ENCODE results near the gene GLA. TPM values are rescaled to one million over a fixed set of nuclear protein-coding genes. Genes with fewer than 3 reads are reported as not detected.

GLA gene
- total RNA-seq, 1 experiment from 2014 or later, result 115 TPM

DNA sequence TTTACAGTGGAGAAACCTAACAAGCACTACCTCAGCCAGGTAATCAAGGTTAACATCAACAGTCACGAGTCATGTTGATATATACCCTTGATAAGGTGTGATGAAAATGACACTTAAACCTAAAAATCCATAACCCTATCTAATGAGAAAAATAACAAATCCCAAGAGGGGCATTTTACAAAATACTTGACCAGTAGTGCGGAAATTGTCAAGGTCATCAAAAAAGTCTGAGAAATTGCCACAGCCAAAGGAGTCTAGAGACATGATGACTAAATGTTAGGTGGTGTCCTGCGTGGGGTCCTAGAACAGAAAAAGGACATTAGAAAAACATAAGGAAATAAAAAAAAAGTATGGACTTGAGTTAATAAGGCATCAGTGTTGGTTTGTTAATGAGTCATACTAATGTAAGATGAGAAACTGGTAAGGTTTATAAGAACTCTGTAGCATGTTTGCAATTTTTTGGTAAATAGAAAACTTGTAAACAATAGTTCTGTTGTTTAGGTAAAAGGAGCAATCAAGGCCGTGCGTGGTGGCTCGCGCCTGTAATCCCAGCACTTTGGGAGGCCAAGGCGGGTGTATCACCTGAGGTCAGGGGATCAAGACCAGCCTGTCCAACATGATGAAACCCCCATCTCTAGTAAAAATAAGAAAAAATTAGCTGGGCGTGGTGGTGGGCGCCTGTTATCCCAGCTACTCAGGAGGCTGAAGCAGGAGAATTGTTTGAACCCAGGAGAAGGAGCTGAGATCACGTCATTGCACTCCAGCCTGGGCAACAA lies 14.0 kb downstream of the GLA start:
- in situ Hi-C loops (cut with HindIII; ENCODE audit: low pct_unique_long_range_greater_than_20kb, low sequenced_read_pairs), result no loop called here
- no peak overlapping the region for H3K4me3 ChIP-seq (ENCODE audit: low read depth in 2 of 2, low read length in 2 of 2)
- no peak for ATAC-seq

DNA sequence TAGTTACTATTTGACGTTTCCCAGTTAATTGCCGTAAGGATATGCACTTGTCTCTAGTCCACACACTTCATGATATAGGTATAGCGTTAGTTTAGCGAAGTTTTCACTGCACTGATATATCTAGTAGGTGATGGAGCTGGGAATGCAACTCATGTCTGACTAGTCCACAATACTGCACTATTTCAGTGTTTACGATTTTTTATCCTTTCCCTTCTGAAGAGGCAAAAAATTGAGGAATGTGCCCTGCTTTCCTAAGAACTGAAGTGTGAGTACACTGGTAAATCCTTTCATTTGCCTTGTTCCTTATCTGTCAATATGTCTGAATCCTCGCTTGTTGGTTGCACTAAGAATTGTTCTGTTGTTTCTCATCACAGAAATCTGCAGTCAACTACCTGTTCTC lies 15.9 kb downstream of the GLA start:
- ATAC-seq (no peak), DNase-seq (ENCODE audit: low read depth, low spot score) (no peak)
- Histone ChIP-seq H3K4me1 (ENCODE audit: control insufficient read depth, insufficient read depth, low read length) (peaks cover 14% of the 10 kb centered on the region), H3K27me3 (ENCODE audit: control insufficient read depth, insufficient read depth, low read length) (no peaks in the 10 kb centered on the region), H3K4me3 (ENCODE audit: low read depth in 2 of 2, low read length in 2 of 2) (peak overlapping the region; percentile 68 to 84), H3K9me3 (ENCODE audit: control insufficient read depth, insufficient read depth, low read depth, low read length) (no peaks in the 10 kb centered on the region), H3K36me3 (ENCODE audit: control insufficient read depth, insufficient read depth, low read length) (peaks cover 14% of the 10 kb centered on the region), H3K27ac (ENCODE audit: low read length) (peak overlapping the region; percentile 98)
- intact Hi-C loops (cut with micrococcal nuclease; ENCODE audit: unreplicated experiment) (loop anchor here (2.0 kb wide), 1 partner anchor 43 kb away; the partner anchor contains the start of gene TIMM8A), in situ Hi-C loops (cut with HindIII; ENCODE audit: low pct_unique_long_range_greater_than_20kb, low sequenced_read_pairs) (no loop called here)
- TF ChIP-seq POLR2AphosphoS5 (IDR thresholded peaks at IDR 0.05; ENCODE audit: low read depth, low read length), result no peak
- TF ChIP-seq, protein P1, sequence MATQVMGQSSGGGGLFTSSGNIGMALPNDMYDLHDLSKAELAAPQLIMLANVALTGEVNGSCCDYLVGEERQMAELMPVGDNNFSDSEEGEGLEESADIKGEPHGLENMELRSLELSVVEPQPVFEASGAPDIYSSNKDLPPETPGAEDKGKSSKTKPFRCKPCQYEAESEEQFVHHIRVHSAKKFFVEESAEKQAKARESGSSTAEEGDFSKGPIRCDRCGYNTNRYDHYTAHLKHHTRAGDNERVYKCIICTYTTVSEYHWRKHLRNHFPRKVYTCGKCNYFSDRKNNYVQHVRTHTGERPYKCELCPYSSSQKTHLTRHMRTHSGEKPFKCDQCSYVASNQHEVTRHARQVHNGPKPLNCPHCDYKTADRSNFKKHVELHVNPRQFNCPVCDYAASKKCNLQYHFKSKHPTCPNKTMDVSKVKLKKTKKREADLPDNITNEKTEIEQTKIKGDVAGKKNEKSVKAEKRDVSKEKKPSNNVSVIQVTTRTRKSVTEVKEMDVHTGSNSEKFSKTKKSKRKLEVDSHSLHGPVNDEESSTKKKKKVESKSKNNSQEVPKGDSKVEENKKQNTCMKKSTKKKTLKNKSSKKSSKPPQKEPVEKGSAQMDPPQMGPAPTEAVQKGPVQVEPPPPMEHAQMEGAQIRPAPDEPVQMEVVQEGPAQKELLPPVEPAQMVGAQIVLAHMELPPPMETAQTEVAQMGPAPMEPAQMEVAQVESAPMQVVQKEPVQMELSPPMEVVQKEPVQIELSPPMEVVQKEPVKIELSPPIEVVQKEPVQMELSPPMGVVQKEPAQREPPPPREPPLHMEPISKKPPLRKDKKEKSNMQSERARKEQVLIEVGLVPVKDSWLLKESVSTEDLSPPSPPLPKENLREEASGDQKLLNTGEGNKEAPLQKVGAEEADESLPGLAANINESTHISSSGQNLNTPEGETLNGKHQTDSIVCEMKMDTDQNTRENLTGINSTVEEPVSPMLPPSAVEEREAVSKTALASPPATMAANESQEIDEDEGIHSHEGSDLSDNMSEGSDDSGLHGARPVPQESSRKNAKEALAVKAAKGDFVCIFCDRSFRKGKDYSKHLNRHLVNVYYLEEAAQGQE (IDR thresholded peaks at IDR 0.05; ENCODE audit: insufficient read depth in 1 of 2, low read depth in 2 of 2, low read length in 1 of 2), result no peak
- TF ChIP-seq, protein P2, sequence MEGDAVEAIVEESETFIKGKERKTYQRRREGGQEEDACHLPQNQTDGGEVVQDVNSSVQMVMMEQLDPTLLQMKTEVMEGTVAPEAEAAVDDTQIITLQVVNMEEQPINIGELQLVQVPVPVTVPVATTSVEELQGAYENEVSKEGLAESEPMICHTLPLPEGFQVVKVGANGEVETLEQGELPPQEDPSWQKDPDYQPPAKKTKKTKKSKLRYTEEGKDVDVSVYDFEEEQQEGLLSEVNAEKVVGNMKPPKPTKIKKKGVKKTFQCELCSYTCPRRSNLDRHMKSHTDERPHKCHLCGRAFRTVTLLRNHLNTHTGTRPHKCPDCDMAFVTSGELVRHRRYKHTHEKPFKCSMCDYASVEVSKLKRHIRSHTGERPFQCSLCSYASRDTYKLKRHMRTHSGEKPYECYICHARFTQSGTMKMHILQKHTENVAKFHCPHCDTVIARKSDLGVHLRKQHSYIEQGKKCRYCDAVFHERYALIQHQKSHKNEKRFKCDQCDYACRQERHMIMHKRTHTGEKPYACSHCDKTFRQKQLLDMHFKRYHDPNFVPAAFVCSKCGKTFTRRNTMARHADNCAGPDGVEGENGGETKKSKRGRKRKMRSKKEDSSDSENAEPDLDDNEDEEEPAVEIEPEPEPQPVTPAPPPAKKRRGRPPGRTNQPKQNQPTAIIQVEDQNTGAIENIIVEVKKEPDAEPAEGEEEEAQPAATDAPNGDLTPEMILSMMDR (IDR thresholded peaks at IDR 0.05), result no peak
- no peak for TF ChIP-seq SIN3A (IDR thresholded peaks at IDR 0.05; ENCODE audit: borderline replicate concordance, insufficient read depth, low read depth, low read length)
- no peak for TF ChIP-seq TCF7L2 (IDR thresholded peaks at IDR 0.05; ENCODE audit: low read depth, low read length)
- BruUV-seq (replicated peaks), result no TSS peak
- ChIA-PET CTCF (no interaction called here), POLR2A (no interaction called here)

More for the DNA sequence above, 14.0 kb downstream of the GLA start:
- POLR2A ChIA-PET, result no interaction called here
- no peaks in the 10 kb centered on the region for H3K9me3 ChIP-seq (ENCODE audit: control insufficient read depth, insufficient read depth, low read depth, low read length)
- H3K27ac ChIP-seq (ENCODE audit: low read length), result no peak overlapping the region
- H3K27me3 ChIP-seq (ENCODE audit: control insufficient read depth, insufficient read depth, low read length), result no peaks in the 10 kb centered on the region
- CTCF ChIA-PET, result no interaction called here
- no TSS peak for BruUV-seq (replicated peaks)
- intact Hi-C loops (cut with micrococcal nuclease; ENCODE audit: unreplicated experiment), result no loop called here
- peaks cover 14% of the 10 kb centered on the region for H3K4me1 ChIP-seq (ENCODE audit: control insufficient read depth, insufficient read depth, low read length)
- no peak for DNase-seq (ENCODE audit: low read depth, low spot score)
- peaks cover 14% of the 10 kb centered on the region for H3K36me3 ChIP-seq (ENCODE audit: control insufficient read depth, insufficient read depth, low read length)
- TF ChIP-seq TCF7L2 (IDR thresholded peaks at IDR 0.05; ENCODE audit: low read depth, low read length), result no peak
- TF ChIP-seq POLR2AphosphoS5 (IDR thresholded peaks at IDR 0.05; ENCODE audit: low read depth, low read length), result peak; percentile 16; the same call in 1 of the 2 replicates

Measured in Panc1 (cell line).